Neuronal stem cell (in vitro differentiated cells): ENCODE results near the gene CD4. TPM values are rescaled to one million over a fixed set of nuclear protein-coding genes. Genes with fewer than 3 reads are reported as not detected.
A peak's percentile ranks its signal among the peaks of the same experiment; 100 is the strongest.
"Not testable (repeated sequence)": the region's sequence is repeated elsewhere in the genome, so short reads cannot be mapped to it uniquely, and the experiment has no call there.

Experiments used
- DNase-seq: peaks from one replicate; pipeline ENCODE4 v3.0.0-alpha.2; 2013; ENCODE audit warnings: low spot score
- H2AFZ ChIP-seq: one replicate; pipeline ENCODE4 v1.6.1; 2013; ENCODE audit warnings: mild to moderate bottlenecking, low read length, inconsistent platforms
- H2AK5ac ChIP-seq: 2 replicates; pipeline ENCODE4 v1.6.1; 2013; ENCODE audit warnings: low read depth, mild to moderate bottlenecking, inconsistent platforms, low read length, moderate library complexity, mixed read lengths
- H2BK120ac ChIP-seq: 2 replicates; pipeline ENCODE4 v1.6.1; 2013; ENCODE audit warnings: low read depth, mild to moderate bottlenecking, inconsistent platforms, low read length, moderate library complexity, mixed read lengths
- H2BK12ac ChIP-seq: one replicate; pipeline ENCODE4 v1.6.1; 2013; ENCODE audit warnings: low read length, inconsistent platforms
- H2BK15ac ChIP-seq: 2 replicates; pipeline ENCODE4 v1.6.1; 2013; ENCODE audit warnings: mild to moderate bottlenecking, low read length, inconsistent platforms, mixed read lengths
- H2BK5ac ChIP-seq: one replicate; pipeline ENCODE4 v1.6.1; 2013; ENCODE audit warnings: inconsistent platforms, mild to moderate bottlenecking, low read length, moderate library complexity
- H3K14ac ChIP-seq: one replicate; pipeline ENCODE4 v1.6.1; 2013; ENCODE audit warnings: low read length, inconsistent platforms
- H3K18ac ChIP-seq: 2 replicates; pipeline ENCODE4 v1.6.1; 2013; ENCODE audit warnings: low read length, inconsistent platforms
- H3K23ac ChIP-seq: 2 replicates; pipeline ENCODE4 v1.6.1; 2013; ENCODE audit warnings: low read depth, mild to moderate bottlenecking, mixed read lengths, low read length, inconsistent platforms; ENCODE audit not compliant: poor library complexity
- H3K27ac ChIP-seq: replicated peaks from 3 replicates; pipeline ENCODE4 v1.5.1; 2013; ENCODE audit warnings: low read length, inconsistent platforms
- H3K27me3 ChIP-seq, 3 experiments: 2 replicates each; pipeline ENCODE4 v1.6.1; 2013; ENCODE audit warnings: low read length in 3 of 3, mild to moderate bottlenecking in 2 of 3, inconsistent platforms in 1 of 3, low read depth in 1 of 3, mixed read lengths in 1 of 3, moderate library complexity in 1 of 3; ENCODE audit not compliant: control insufficient read depth in 3 of 3, insufficient read depth in 3 of 3
- H3K36me3 ChIP-seq, 2 donors: replicated peaks in 1 of 2; 2 replicates each; pipeline ENCODE4 v1.6.1; 2013; ENCODE audit warnings: low read length in 2 of 2; ENCODE audit not compliant: control insufficient read depth in 2 of 2, insufficient read depth in 2 of 2
- H3K4ac ChIP-seq: 2 replicates; pipeline ENCODE4 v1.6.1; 2013; ENCODE audit warnings: inconsistent platforms, mild to moderate bottlenecking, low read length, moderate library complexity
- H3K4me1 ChIP-seq, 2 donors: 1 replicate in 1 of 2; 2 replicates in 1 of 2; pipeline ENCODE4 v1.6.1; 2013; ENCODE audit warnings: low read length in 2 of 2, low read depth in 1 of 2; ENCODE audit not compliant: control insufficient read depth in 2 of 2, insufficient read depth in 1 of 2
- H3K4me2 ChIP-seq: one replicate; pipeline ENCODE4 v1.6.1; 2013; ENCODE audit warnings: mild to moderate bottlenecking, low read length, inconsistent platforms; ENCODE audit not compliant: insufficient read depth, poor library complexity, severe bottlenecking
- H3K4me3 ChIP-seq, 2 donors: 2 replicates each; pipeline ENCODE4 v1.5.1; 2013; ENCODE audit warnings: low read length in 2 of 2, mild to moderate bottlenecking in 2 of 2, inconsistent platforms in 1 of 2, moderate library complexity in 1 of 2
- H3K79me1 ChIP-seq: one replicate; pipeline ENCODE4 v1.6.1; 2013; ENCODE audit warnings: low read depth, mild to moderate bottlenecking, inconsistent platforms, low read length, moderate library complexity
- H3K9ac ChIP-seq: one replicate; pipeline ENCODE4 v1.6.1; 2013; ENCODE audit warnings: mild to moderate bottlenecking, low read depth, low read length, inconsistent platforms; ENCODE audit not compliant: poor library complexity
- H3K9me3 ChIP-seq, 2 donors: replicated peaks in 1 of 2; 2 replicates each; pipeline versions ENCODE3 to v1.6.1; 2013; ENCODE audit warnings: low read length in 2 of 2, mild to moderate bottlenecking in 2 of 2, inconsistent platforms in 1 of 2, low read depth in 1 of 2, mixed read lengths in 1 of 2, moderate library complexity in 1 of 2; ENCODE audit not compliant: control insufficient read depth in 2 of 2, insufficient read depth in 1 of 2
- H4K8ac ChIP-seq: one replicate; pipeline ENCODE4 v1.6.1; 2013; ENCODE audit warnings: low read depth, mild to moderate bottlenecking, inconsistent platforms, low read length, moderate library complexity
- H4K91ac ChIP-seq: one replicate; pipeline ENCODE4 v1.6.1; 2013; ENCODE audit warnings: low read length, low read depth, mild to moderate bottlenecking, inconsistent platforms; ENCODE audit not compliant: poor library complexity
- WGBS, 2 donors: extraction: QIAGEN DNeasy Blood & Tissue Kit; methylation state at CpG; one replicate each; pipeline ENCODE4 v1.1.7; 2013; ENCODE audit warnings: missing lambda C conversion rate in 2 of 2, mixed read lengths in 1 of 2; ENCODE audit not compliant: insufficient read length in 2 of 2, insufficient replicate concordance in 1 of 2; ENCODE audit errors: extremely low coverage in 2 of 2; 5-methylcytosine and 5-hydroxymethylcytosine counted together
- polyA plus RNA-seq, 2 experiments: library from polyadenylated mRNA; stranded (reverse); fragments of 200-250 nt; gene quantifications; one replicate each; pipeline ENCODE4 v1.2.3, GENCODE V29; 2013

CD4 gene
- 3.9 TPM for polyA plus RNA-seq (2013, experiment 1 of 2)
- polyA plus RNA-seq (2013, experiment 2 of 2) = 3.8 TPM

DNA sequence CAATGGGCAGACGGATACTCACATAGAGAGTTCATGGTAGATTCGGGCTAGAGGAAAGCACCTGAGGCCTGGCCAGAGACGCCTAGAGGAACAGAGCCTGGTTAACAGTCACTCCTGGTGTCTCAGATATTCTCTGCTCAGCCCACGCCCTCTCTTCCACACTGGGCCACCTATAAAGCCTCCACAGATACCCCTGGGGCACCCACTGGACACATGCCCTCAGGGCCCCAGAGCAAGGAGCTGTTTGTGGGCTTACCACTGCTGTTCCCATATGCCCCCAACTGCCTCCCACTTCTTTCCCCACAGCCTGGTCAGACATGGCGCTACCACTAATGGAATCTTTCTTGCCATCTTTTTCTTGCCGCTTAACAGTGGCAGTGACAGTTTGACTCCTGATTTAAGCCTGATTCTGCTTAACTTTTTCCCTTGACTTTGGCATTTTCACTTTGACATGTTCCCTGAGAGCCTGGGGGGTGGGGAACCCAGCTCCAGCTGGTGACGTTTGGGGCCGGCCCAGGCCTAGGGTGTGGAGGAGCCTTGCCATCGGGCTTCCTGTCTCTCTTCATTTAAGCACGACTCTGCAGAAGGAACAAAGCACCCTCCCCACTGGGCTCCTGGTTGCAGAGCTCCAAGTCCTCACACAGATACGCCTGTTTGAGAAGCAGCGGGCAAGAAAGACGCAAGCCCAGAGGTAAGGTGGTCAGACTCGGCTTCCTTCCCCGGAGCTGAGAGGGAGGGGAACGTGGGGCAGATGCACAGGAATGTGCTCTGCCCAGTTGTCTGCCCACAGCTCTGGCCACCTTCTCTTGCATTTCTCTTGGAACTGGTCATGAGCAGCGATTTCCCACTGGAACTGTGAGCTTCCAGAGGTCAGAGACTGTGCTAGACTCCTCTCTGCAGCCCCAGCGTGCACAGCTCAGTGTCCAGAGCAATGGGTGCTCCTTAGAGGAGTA lies at the start of gene CD4:
Gene CD4 (plus strand): TSS at position 557 of the 953 bp plus-strand sequence. CDS start 10,611 bp downstream, outside the sequence.
- no peak within 1 kb of the TSS for H3K27ac ChIP-seq
- H3K79me1 ChIP-seq = no peaks in the 10 kb centered on the region
- no peak within 1 kb of the TSS for H3K4ac ChIP-seq
- no peaks in the 10 kb centered on the region for H3K27me3 ChIP-seq
- no peak within 1 kb of the TSS for H3K9ac ChIP-seq
- H3K9me3 ChIP-seq = no peaks in the 10 kb centered on the region
- no peak for DNase-seq
- H3K36me3 ChIP-seq = no peaks in the 10 kb centered on the region
- peaks cover 21 to 30% of the 10 kb centered on the region in 2 donors for H3K4me1 ChIP-seq
- no peak within 1 kb of the TSS for H2BK5ac ChIP-seq
- no peak within 1 kb of the TSS for H4K91ac ChIP-seq
- WGBS, 2 donors = no CpG with 5 or more reads among the region's 18 CpGs
- H3K14ac ChIP-seq = peak within 1 kb of the TSS; percentile 11
- H2BK12ac ChIP-seq = peak within 1 kb of the TSS; percentile 47
- H3K23ac ChIP-seq = no peak within 1 kb of the TSS
- H2BK120ac ChIP-seq = no peak within 1 kb of the TSS
- H4K8ac ChIP-seq = no peak within 1 kb of the TSS
- peak within 1 kb of the TSS; percentile 53 for H2BK15ac ChIP-seq
- H3K4me3 ChIP-seq = peak within 1 kb of the TSS in 1 of 2 donors; percentile 51
- H2AFZ ChIP-seq = peak within 1 kb of the TSS; percentile 85
- peak within 1 kb of the TSS; percentile 72 for H3K18ac ChIP-seq
- peak within 1 kb of the TSS; percentile 24 for H2AK5ac ChIP-seq
- H3K4me2 ChIP-seq = no peak within 1 kb of the TSS

DNA sequence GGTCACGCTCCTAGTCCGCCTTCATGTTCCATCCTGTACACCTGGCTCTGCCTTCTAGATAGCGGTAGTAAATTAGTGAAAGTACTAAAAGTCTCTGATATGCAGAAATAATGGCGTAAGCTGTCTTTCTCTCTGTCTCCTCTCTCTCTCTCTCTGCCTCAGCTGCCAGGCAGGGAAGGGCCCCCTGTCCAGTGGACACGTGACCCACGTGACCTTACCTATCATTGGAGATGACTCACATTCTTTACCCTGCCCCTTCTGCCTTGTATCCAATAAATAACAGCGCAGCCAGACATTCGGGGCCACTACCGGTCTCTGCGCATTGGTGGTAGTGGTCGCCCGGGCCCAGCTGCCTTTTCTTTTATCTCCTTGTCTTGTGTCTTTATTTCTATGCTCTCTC lies 47.2 kb upstream of the CD4 start:
- not testable (repeated sequence) for H3K4me2 ChIP-seq, H2BK5ac ChIP-seq, H3K4ac ChIP-seq, H3K79me1 ChIP-seq, H3K14ac ChIP-seq, H4K91ac ChIP-seq, H3K4me1 ChIP-seq, H2BK12ac ChIP-seq, H2AFZ ChIP-seq, H2BK120ac ChIP-seq, H4K8ac ChIP-seq, H3K23ac ChIP-seq, H3K18ac ChIP-seq, H3K27ac ChIP-seq, DNase-seq, H3K4me3 ChIP-seq, H3K9ac ChIP-seq, H3K27me3 ChIP-seq, H3K9me3 ChIP-seq, H2BK15ac ChIP-seq, H2AK5ac ChIP-seq
- WGBS, 2 donors = no CpG with 5 or more reads among the region's 12 CpGs
- peaks cover 12 to 15% of the 10 kb centered on the region in 2 donors for H3K36me3 ChIP-seq

DNA sequence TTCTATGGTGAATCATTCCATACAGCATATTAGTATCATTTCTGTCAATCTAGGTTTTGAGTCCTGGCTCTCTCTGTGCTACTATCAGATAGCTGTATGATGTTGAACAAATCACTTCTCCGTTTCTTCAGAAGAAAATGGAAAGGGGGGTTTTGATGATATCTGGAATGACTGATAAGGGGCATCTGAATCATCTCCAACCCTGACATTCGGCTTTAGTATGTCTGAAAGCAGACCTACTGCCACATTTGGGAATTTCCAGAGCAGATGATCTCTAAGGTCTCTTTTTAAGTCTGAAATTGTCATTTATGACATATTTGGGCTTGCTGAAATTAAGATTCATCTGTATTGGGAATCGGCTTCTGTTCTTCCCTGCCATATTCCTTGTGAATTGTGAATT lies 46.5 kb upstream of the CD4 start:
- H3K27me3 ChIP-seq = no peaks in the 10 kb centered on the region
- H3K36me3 ChIP-seq = peaks cover 19 to 22% of the 10 kb centered on the region in 2 donors
- no peak overlapping the region for H3K27ac ChIP-seq
- H4K91ac ChIP-seq = no peak overlapping the region
- H2BK120ac ChIP-seq = no peak overlapping the region
- H3K4me2 ChIP-seq = no peak overlapping the region
- no peak overlapping the region for H2AK5ac ChIP-seq
- no CpG with 5 or more reads among the region's 3 CpGs for WGBS, 2 donors
- peaks cover 3 to 4% of the 10 kb centered on the region in 2 donors for H3K4me1 ChIP-seq
- H3K4me3 ChIP-seq = no peak overlapping the region
- H3K18ac ChIP-seq = no peak overlapping the region
- no peak overlapping the region for H3K4ac ChIP-seq
- H2BK12ac ChIP-seq = no peak overlapping the region
- no peak overlapping the region for H2BK5ac ChIP-seq
- no peak overlapping the region for H2BK15ac ChIP-seq
- no peaks in the 10 kb centered on the region for H3K79me1 ChIP-seq
- H4K8ac ChIP-seq = no peak overlapping the region
- no peaks in the 10 kb centered on the region for H3K9me3 ChIP-seq
- H3K14ac ChIP-seq = no peak overlapping the region
- H3K23ac ChIP-seq = no peak overlapping the region
- DNase-seq = no peak
- no peak overlapping the region for H2AFZ ChIP-seq
- no peak overlapping the region for H3K9ac ChIP-seq

DNA sequence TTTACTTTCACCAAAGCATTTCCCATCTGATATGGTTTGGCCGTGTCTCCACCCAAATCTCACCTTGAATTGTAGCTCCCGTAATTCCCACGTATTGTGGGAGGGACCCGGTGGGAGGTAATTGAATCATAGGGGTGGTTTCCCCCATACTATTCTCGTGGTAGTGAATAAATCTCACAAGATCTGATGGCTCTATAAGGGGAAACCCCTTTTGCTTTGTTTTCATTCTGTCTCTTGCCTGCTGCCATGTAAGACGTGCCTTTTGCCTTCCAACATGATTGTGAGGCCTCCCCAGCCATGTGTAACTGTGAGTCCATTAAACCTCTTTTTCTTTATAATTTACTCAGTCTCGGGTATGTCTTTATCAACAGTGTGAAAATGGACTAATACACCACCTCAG lies 46.0 kb upstream of the CD4 start:
- WGBS, 2 donors = no CpG with 5 or more reads among the region's 7 CpGs

More for the DNA sequence above, 46.0 kb upstream of the CD4 start:
- H3K4ac ChIP-seq, H4K8ac ChIP-seq, H2BK15ac ChIP-seq, H3K14ac ChIP-seq, H4K91ac ChIP-seq, DNase-seq, H2BK5ac ChIP-seq, H3K4me2 ChIP-seq, H3K9ac ChIP-seq, H3K27me3 ChIP-seq, H2AFZ ChIP-seq, H3K79me1 ChIP-seq, H3K9me3 ChIP-seq, H3K4me1 ChIP-seq, H2BK12ac ChIP-seq, H3K4me3 ChIP-seq, H2AK5ac ChIP-seq, H3K27ac ChIP-seq, H3K23ac ChIP-seq, H2BK120ac ChIP-seq, H3K18ac ChIP-seq: not testable (repeated sequence)
- H3K36me3 ChIP-seq = peaks cover 23 to 27% of the 10 kb centered on the region in 2 donors
